Testis (tissue), 3 donors: ENCODE results near the gene CFAP97. TPM values are rescaled to one million over a fixed set of nuclear protein-coding genes. Genes with fewer than 3 reads are reported as not detected.
"Not testable (repeated sequence)": the region's sequence is repeated elsewhere in the genome, so short reads cannot be mapped to it uniquely, and the experiment has no call there.

Source experiments
- DNase-seq: peaks from one replicate; pipeline ENCODE4 v3.0.0-alpha.2; 2019
- H3K27ac ChIP-seq, 2 donors: fragments of 200-600 bp; sonication (generic); one replicate each; pipeline ENCODE4 v1.5.1; 2019
- H3K27me3 ChIP-seq: fragments of 200-600 bp; sonication (generic); one replicate; pipeline ENCODE4 v1.5.1; 2019
- H3K36me3 ChIP-seq: fragments of 200-600 bp; sonication (generic); one replicate; pipeline ENCODE4 v1.5.1; 2017; ENCODE audit warnings: low read depth; ENCODE audit errors: missing control alignments
- H3K4me1 ChIP-seq: fragments of 200-600 bp; sonication (generic); one replicate; pipeline ENCODE4 v1.5.1; 2019
- H3K4me3 ChIP-seq, 2 donors: fragments of 200-600 bp; sonication (generic); one replicate each; pipeline ENCODE4 v1.5.1; 2017 to 2019
- H3K9me3 ChIP-seq: fragments of 200-600 bp; sonication (generic); one replicate; pipeline ENCODE4 v1.5.1; 2017
- CTCF ChIP-seq, 3 experiments: fragments of 450-650 bp in 2 of 3; fragments of 200-600 bp in 1 of 3; sonication (generic) in 1 of 3; IDR thresholded peaks; one replicate each; pipeline ENCODE4 v1.5.1; 2016 to 2019; ENCODE audit warnings: antibody characterized with exemption in 3 of 3, mild to moderate bottlenecking in 2 of 3, moderate library complexity in 1 of 3
- POLR2A ChIP-seq: fragments of 450-650 bp; IDR thresholded peaks from one replicate; pipeline ENCODE4 v1.6.1; 2017; ENCODE audit warnings: antibody characterized with exemption, mild to moderate bottlenecking, moderate library complexity
- WGBS, 2 donors: methylation state at CpG; one replicate each; pipeline ENCODE4 v1.1.5; 2018; 5-methylcytosine and 5-hydroxymethylcytosine counted together
- intact Hi-C: fragments of 100-400 bp; cut with DNase I; formaldehyde crosslinking; loops from one replicate; pipeline ENCODE4 v1.15.1; 2023; ENCODE audit warnings: low total_unique reads
- polyA plus RNA-seq: library from polyadenylated mRNA; stranded (reverse); fragments of 350-450 nt; fragmentation: Illumina TruSeq; extraction: RNeasy Lipid Tissue Mini Kit (QIAGEN cat#74804); gene quantifications from one replicate; pipeline ENCODE4 v1.2.3, GENCODE V29; 2014; ENCODE audit warnings: low read depth, low replicate concordance; ENCODE audit not compliant: insufficient read depth
- total RNA-seq, 2 donors: library from RNA; depleted of rRNA; stranded (reverse); fragments of >200 nt; gene quantifications; one replicate each; pipeline ENCODE4 v1.2.3, GENCODE V29; 2016

CFAP97 gene
- total and polyA plus RNA-seq, 3 donors from 2014 or later, result 49.4 to 59.7 (median 54.5) TPM

- Histone ChIP-seq H3K36me3 (no peaks in the 10 kb centered on the region), H3K27me3 (no peaks in the 10 kb centered on the region), H3K4me3 (no peak overlapping the region), H3K9me3 (no peaks in the 10 kb centered on the region), H3K27ac (no peak overlapping the region), H3K4me1 (no peaks in the 10 kb centered on the region)
- intact Hi-C loops, result no loop called here
- no peak for TF ChIP-seq POLR2A
- no peak for TF ChIP-seq CTCF (IDR thresholded peaks at IDR 0.05)
- 65 to 84% methylated on average over 3 of the region's 3 CpGs for WGBS, 2 donors
- no peak for DNase-seq
Measured at GRCh38 chr4:185124006-185124405, 79.8 kb downstream of the CFAP97 start.

- intact Hi-C loops, result no loop called here
- Histone ChIP-seq H3K36me3 (no peaks in the 10 kb centered on the region), H3K4me1 (no peaks in the 10 kb centered on the region), H3K27me3 (no peaks in the 10 kb centered on the region), H3K27ac (no peak overlapping the region), H3K4me3 (no peak overlapping the region), H3K9me3 (no peaks in the 10 kb centered on the region)
- DNase-seq, result no peak
- WGBS, 2 donors, result 89 to 91% methylated on average over 6 of the region's 6 CpGs
- TF ChIP-seq POLR2A (no peak), CTCF (IDR thresholded peaks at IDR 0.05) (no peak)
Measured at GRCh38 chr4:185122681-185123345, 81.0 kb downstream of the CFAP97 start.

- WGBS, 2 donors, result 80 to 81% methylated on average over 6 of the region's 6 CpGs
- H3K27me3 ChIP-seq, result no peaks in the 10 kb centered on the region
- intact Hi-C loops, result no loop called here
- H3K4me1 ChIP-seq, result no peaks in the 10 kb centered on the region
- H3K36me3 ChIP-seq, result no peaks in the 10 kb centered on the region
- H3K27ac ChIP-seq, result no peak overlapping the region
- no peak for DNase-seq
- no peak overlapping the region for H3K4me3 ChIP-seq
- H3K9me3 ChIP-seq, result no peaks in the 10 kb centered on the region
- TF ChIP-seq CTCF (IDR thresholded peaks at IDR 0.05) (no peak), POLR2A (no peak)
Measured at GRCh38 chr4:185120631-185120946, 83.2 kb downstream of the CFAP97 start.

GRCh38 chr4:185119927-185120630 lies 83.7 kb downstream of the CFAP97 start:
- no peak overlapping the region for H3K4me3 ChIP-seq
- no peaks in the 10 kb centered on the region for H3K9me3 ChIP-seq
- TF ChIP-seq POLR2A (no peak), CTCF (IDR thresholded peaks at IDR 0.05) (no peak)
- H3K27me3 ChIP-seq, result no peaks in the 10 kb centered on the region
- no peak for DNase-seq
- WGBS, 2 donors, result 83 to 86% methylated on average over 3 of the region's 3 CpGs
- H3K4me1 ChIP-seq, result no peaks in the 10 kb centered on the region
- intact Hi-C loops, result no loop called here
- no peak overlapping the region for H3K27ac ChIP-seq
- no peaks in the 10 kb centered on the region for H3K36me3 ChIP-seq

- not testable (repeated sequence) for DNase-seq
Measured at GRCh38 chr4:185119467-185119866, 84.3 kb downstream of the CFAP97 start.

More at GRCh38 chr4:185119467-185119866, 84.3 kb downstream of the CFAP97 start:
- H3K9me3 ChIP-seq, H3K27me3 ChIP-seq, H3K4me1 ChIP-seq, H3K36me3 ChIP-seq, H3K4me3 ChIP-seq, H3K27ac ChIP-seq, intact Hi-C loops: not testable (repeated sequence)
- WGBS, 2 donors, result 81 to 91% methylated on average over 5 of the region's 5 CpGs
